Measurements from ENCODE around the gene ZG16. TPM values are rescaled to one million over a fixed set of nuclear protein-coding genes. Genes with fewer than 3 reads are reported as not detected.

Gene ZG16
- total and polyA plus RNA-seq, 9 of the 15 experiments (the other 6 are each of a cell fraction or from before 2014, with no cell fraction given): 0.04 TPM; not detected in 8

- TF ChIP-seq CUX1 (CRISPR knock-in tag; IDR thresholded peaks at IDR 0.05) (no peak), NR2C1 (IDR thresholded peaks at IDR 0.05) (no peak), NR2C1 (tag; IDR thresholded peaks at IDR 0.05) (peak; percentile 61; the same call in 1 of the 2 replicates), ZBTB7A (IDR thresholded peaks at IDR 0.05; ENCODE audit: borderline replicate concordance, control insufficient read depth, low read depth, low read length) (0 out of 2 replicates have a peak, but pooled peaks have one; percentile 31), XRCC5 (IDR thresholded peaks at IDR 0.05; ENCODE audit: low read depth, low read length) (peak; percentile 19; the same call in 1 of the 2 replicates), CCAR2 (IDR thresholded peaks at IDR 0.05; ENCODE audit: low read depth, low read length) (no peak), SRSF9 (IDR thresholded peaks at IDR 0.05; ENCODE audit: borderline replicate concordance, low read depth, low read length) (no peak), HBP1 (CRISPR knock-in tag; IDR thresholded peaks at IDR 0.05) (no peak), TRIM24 (IDR thresholded peaks at IDR 0.05) (peak in 1 of 2 experiments; percentile 28; a peak in 1 of 4 replicates), FIP1L1 (IDR thresholded peaks at IDR 0.05; ENCODE audit: low read depth, low read length, poor library complexity, severe bottlenecking) (peak; percentile 74), NFE2 (IDR thresholded peaks at IDR 0.05; ENCODE audit: low read depth) (no peak), MTF1 (CRISPR knock-in tag; IDR thresholded peaks at IDR 0.05; ENCODE audit: borderline replicate concordance) (no peak), THAP7 (CRISPR knock-in tag; IDR thresholded peaks at IDR 0.05) (no peak), ZNF3 (CRISPR knock-in tag; IDR thresholded peaks at IDR 0.05) (no peak), FOXA1 (IDR thresholded peaks at IDR 0.05; ENCODE audit: borderline replicate concordance) (no peak), ZNF184 (CRISPR knock-in tag; IDR thresholded peaks at IDR 0.05) (no peak), CBX2 (IDR thresholded peaks at IDR 0.05; ENCODE audit: insufficient read depth, low read length, poor library complexity, severe bottlenecking) (no peak), KAT7 (CRISPR knock-in tag; IDR thresholded peaks at IDR 0.05; ENCODE audit: borderline replicate concordance) (peak; percentile 93; the same call in 1 of the 2 replicates)
- TF ChIP-seq, protein P1, sequence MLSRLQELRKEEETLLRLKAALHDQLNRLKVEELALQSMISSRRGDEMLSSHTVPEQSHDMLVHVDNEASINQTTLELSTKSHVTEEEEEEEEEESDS (CRISPR knock-in tag; IDR thresholded peaks at IDR 0.05): no peak
- TF ChIP-seq, protein P2, sequence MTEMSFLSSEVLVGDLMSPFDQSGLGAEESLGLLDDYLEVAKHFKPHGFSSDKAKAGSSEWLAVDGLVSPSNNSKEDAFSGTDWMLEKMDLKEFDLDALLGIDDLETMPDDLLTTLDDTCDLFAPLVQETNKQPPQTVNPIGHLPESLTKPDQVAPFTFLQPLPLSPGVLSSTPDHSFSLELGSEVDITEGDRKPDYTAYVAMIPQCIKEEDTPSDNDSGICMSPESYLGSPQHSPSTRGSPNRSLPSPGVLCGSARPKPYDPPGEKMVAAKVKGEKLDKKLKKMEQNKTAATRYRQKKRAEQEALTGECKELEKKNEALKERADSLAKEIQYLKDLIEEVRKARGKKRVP (CRISPR knock-in tag; IDR thresholded peaks at IDR 0.05): no peak
Observed at GRCh38 chr16:29807426-29808218, 29.6 kb downstream of the ZG16 start (continued).
